ENCODE measurements around the gene PGM2L1.

The PGM2L1 gene

DNA sequence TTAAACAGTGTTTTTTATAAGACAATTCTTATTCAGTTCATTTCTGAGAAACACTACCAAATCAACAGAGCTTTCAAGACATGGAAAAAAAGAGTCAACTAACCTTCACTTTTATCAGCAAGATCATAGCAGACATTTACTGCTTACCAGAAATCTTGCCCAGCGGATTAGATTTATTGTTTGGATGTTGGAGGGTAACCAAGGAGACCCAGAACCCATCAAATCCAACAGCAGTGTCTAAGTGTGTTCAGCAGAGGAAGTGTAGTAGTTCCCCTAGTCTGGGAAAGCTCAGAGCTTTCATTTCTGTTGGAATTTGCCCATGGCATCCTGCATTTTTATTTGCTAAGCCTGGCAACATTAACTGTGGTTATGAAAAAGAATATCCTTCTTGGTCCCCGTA is 2.4 kb upstream of the PGM2L1 start:
- TF ChIP-seq, protein P1, sequence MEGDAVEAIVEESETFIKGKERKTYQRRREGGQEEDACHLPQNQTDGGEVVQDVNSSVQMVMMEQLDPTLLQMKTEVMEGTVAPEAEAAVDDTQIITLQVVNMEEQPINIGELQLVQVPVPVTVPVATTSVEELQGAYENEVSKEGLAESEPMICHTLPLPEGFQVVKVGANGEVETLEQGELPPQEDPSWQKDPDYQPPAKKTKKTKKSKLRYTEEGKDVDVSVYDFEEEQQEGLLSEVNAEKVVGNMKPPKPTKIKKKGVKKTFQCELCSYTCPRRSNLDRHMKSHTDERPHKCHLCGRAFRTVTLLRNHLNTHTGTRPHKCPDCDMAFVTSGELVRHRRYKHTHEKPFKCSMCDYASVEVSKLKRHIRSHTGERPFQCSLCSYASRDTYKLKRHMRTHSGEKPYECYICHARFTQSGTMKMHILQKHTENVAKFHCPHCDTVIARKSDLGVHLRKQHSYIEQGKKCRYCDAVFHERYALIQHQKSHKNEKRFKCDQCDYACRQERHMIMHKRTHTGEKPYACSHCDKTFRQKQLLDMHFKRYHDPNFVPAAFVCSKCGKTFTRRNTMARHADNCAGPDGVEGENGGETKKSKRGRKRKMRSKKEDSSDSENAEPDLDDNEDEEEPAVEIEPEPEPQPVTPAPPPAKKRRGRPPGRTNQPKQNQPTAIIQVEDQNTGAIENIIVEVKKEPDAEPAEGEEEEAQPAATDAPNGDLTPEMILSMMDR (IDR thresholded peaks at IDR 0.05): no peak
- no peak for TF ChIP-seq ZFX (IDR thresholded peaks at IDR 0.05; ENCODE audit: borderline replicate concordance)
- no peak overlapping the region for H3K27ac ChIP-seq

GRCh38 chr11:74397501-74398243 is 561 bp downstream of the PGM2L1 start:
- H3K27ac ChIP-seq: no peak overlapping the region
- TF ChIP-seq, protein P1 (IDR thresholded peaks at IDR 0.05): no peak
- no peak for TF ChIP-seq ZFX (IDR thresholded peaks at IDR 0.05; ENCODE audit: borderline replicate concordance)

DNA sequence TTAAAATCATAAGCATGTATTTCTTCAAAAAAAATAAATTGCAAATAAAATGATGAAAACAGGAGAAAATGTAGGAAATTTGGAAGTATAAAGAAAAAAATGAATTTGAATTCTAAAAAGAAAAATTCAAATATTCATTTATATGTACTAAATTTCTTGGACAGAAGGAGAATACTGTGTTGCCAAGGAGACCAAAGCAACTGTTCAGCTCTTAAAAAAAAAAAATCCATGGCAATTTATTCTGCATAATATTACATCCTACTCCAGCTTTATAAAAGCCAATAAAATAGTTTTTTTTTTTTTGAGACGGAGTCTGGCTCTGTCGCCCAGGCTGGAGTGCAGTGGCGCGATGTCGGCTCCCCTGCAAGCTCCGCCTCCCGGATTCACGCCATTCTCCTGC is 6.0 kb downstream of the PGM2L1 start:
- no peak overlapping the region for H3K27ac ChIP-seq
- TF ChIP-seq, protein P1 (IDR thresholded peaks at IDR 0.05): no peak
- TF ChIP-seq ZFX (IDR thresholded peaks at IDR 0.05; ENCODE audit: borderline replicate concordance): no peak

GRCh38 chr11:74391193-74391592 is 7.0 kb downstream of the PGM2L1 start:
- H3K27ac ChIP-seq: no peak overlapping the region
- TF ChIP-seq, protein P1 (IDR thresholded peaks at IDR 0.05): no peak
- no peak for TF ChIP-seq ZFX (IDR thresholded peaks at IDR 0.05; ENCODE audit: borderline replicate concordance)

GRCh38 chr11:74390697-74391096 is 7.5 kb downstream of the PGM2L1 start:
- no peak overlapping the region for H3K27ac ChIP-seq
- TF ChIP-seq, protein P1 (IDR thresholded peaks at IDR 0.05): no peak
- no peak for TF ChIP-seq ZFX (IDR thresholded peaks at IDR 0.05; ENCODE audit: borderline replicate concordance)

- no peak overlapping the region for H3K27ac ChIP-seq
- TF ChIP-seq ZFX (IDR thresholded peaks at IDR 0.05; ENCODE audit: borderline replicate concordance): no peak
- TF ChIP-seq, protein P1 (IDR thresholded peaks at IDR 0.05): peak; percentile 92
These were observed 9.4 kb downstream of the PGM2L1 start for GRCh38 chr11:74388678-74389327.

DNA sequence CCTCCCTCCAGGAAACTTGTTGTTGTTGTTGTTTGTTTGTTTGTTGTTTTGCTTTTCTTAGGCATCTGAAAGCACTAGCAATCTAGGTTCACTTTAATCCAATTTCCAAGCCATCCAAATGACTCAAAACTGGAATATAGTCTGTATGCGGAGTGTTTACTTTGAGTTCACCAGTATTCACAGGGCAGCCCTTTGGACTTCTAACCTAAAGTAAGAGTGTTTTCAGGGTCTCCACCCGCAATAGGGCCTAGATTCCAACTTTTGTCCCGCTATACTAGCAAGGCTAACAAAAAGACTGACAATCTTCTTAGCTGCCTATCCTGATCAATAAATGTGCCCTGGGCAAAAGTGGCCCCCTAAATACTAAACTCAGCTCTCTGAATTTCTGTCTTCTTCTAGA is 13.6 kb downstream of the PGM2L1 start:
- no peak overlapping the region for H3K27ac ChIP-seq
- TF ChIP-seq ZFX (IDR thresholded peaks at IDR 0.05; ENCODE audit: borderline replicate concordance): no peak
- TF ChIP-seq, protein P1 (IDR thresholded peaks at IDR 0.05): no peak
